AML-193 (cell line): ENCODE results near the gene RSPO1.

Experiments used
- DNase-seq, 2 experiments: peaks; one replicate each; lab custom pipeline; 2025; lab: John Stamatoyannopoulos, UW

Gene RSPO1

GRCh38 chr1:37564892-37565291, 69.8 kb downstream of the RSPO1 start:
- DNase-seq: no peak

GRCh38 chr1:37562984-37563383, 71.7 kb downstream of the RSPO1 start:
- no peak for DNase-seq
